ENCODE results near the gene ANKRD52. TPM values are rescaled to one million over a fixed set of nuclear protein-coding genes. Genes with fewer than 3 reads are reported as not detected.

The ANKRD52 gene
- total and polyA plus RNA-seq, 9 of the 15 experiments (the other 6 are each of a cell fraction or from before 2014, with no cell fraction given): 0.52 to 46.8 (median 7.9) TPM

- TF ChIP-seq ZMIZ1 (IDR thresholded peaks at IDR 0.05; ENCODE audit: low read depth in 2 of 2, low read length in 2 of 2) (no peak; a peak in 1 of 4 replicates), ZNF311 (CRISPR knock-in tag; IDR thresholded peaks at IDR 0.05) (no peak), HDAC8 (tag; IDR thresholded peaks at IDR 0.05) (no peak), OTX1 (CRISPR knock-in tag; IDR thresholded peaks at IDR 0.05) (no peak), RFX7 (CRISPR knock-in tag; IDR thresholded peaks at IDR 0.05) (no peak), UBTF (IDR thresholded peaks at IDR 0.05; ENCODE audit: borderline replicate concordance in 1 of 2, low read depth in 2 of 2, low read length in 2 of 2) (peak; percentile 97 to 99; a peak in 3 of 4 replicates)
Measured at GRCh38 chr12:56258068-56258819, at the start of gene ANKRD52 (continued).

Measured in K562 (cell line).